Measurements from ENCODE around the gene XRRA1. TPM values are rescaled to one million over a fixed set of nuclear protein-coding genes. Genes with fewer than 3 reads are reported as not detected.

The XRRA1 gene
- total RNA-seq, 2 donors from 2014 or later, result 7.2 to 9.0 TPM

DNA sequence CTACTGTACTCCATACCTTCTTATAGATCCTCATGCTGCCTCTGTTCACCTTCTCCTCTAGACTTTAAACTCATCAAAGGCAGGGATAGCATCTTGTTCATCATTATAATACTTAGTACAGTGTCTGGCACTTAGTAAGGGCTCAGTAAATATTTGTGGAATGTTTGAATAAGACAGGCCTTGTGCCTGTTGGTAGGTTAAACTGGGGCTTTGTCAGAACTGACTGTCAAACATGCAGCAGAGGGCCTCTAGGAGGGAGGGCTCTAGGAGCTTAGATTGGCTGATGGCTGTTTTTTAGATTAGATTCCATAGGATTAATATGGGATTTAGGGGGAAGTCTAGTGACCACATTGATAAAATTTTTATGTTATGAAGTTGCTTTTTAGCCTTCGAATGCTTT is 129.5 kb downstream of the XRRA1 start:
- H3K27ac Mint-ChIP-seq, result peak overlapping the region; percentile 42
- WGBS, 2 experiments (ENCODE audit: insufficient coverage in 1 of 2, insufficient read length in 1 of 2), result 85 to 89% methylated on average over 1 of the region's 1 CpG

GRCh38 chr11:74818283-74818946 is 130.5 kb downstream of the XRRA1 start:
- no peak overlapping the region for H3K4me3 Mint-ChIP-seq
- H3K36me3 Mint-ChIP-seq (ENCODE audit: low read depth), result peaks cover 25% of the 10 kb centered on the region
- no peaks in the 10 kb centered on the region for H3K27me3 Mint-ChIP-seq (ENCODE audit: insufficient read depth)
- TF ChIP-seq, protein P1, sequence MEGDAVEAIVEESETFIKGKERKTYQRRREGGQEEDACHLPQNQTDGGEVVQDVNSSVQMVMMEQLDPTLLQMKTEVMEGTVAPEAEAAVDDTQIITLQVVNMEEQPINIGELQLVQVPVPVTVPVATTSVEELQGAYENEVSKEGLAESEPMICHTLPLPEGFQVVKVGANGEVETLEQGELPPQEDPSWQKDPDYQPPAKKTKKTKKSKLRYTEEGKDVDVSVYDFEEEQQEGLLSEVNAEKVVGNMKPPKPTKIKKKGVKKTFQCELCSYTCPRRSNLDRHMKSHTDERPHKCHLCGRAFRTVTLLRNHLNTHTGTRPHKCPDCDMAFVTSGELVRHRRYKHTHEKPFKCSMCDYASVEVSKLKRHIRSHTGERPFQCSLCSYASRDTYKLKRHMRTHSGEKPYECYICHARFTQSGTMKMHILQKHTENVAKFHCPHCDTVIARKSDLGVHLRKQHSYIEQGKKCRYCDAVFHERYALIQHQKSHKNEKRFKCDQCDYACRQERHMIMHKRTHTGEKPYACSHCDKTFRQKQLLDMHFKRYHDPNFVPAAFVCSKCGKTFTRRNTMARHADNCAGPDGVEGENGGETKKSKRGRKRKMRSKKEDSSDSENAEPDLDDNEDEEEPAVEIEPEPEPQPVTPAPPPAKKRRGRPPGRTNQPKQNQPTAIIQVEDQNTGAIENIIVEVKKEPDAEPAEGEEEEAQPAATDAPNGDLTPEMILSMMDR (conservative IDR thresholded peaks at IDR 0.05), result no peak
- H3K9me3 Mint-ChIP-seq, result peaks cover 3% of the 10 kb centered on the region
- H3K4me1 ChIP-seq (ENCODE audit: control insufficient read depth, insufficient read depth, low read length), result peaks cover 14% of the 10 kb centered on the region
- peaks cover 19% of the 10 kb centered on the region for H3K9me3 ChIP-seq (ENCODE audit: control insufficient read depth, low read length)
- H3K4me1 Mint-ChIP-seq, result peaks cover 48% of the 10 kb centered on the region
- no peaks in the 10 kb centered on the region for H3K27me3 ChIP-seq (ENCODE audit: control insufficient read depth, insufficient read depth, low read length, poor library complexity, severe bottlenecking)
- 63 to 76% methylated on average over 2 to 3 of the region's 3 CpGs for WGBS, 2 experiments (ENCODE audit: insufficient coverage in 1 of 2, insufficient read length in 1 of 2)
- H3K36me3 ChIP-seq (ENCODE audit: control insufficient read depth, insufficient read depth, low read length), result peaks cover 48% of the 10 kb centered on the region
- no peak overlapping the region for H3K27ac ChIP-seq (ENCODE audit: low read depth, low read length)
- no peak overlapping the region for H3K9ac ChIP-seq (ENCODE audit: extremely low read depth, low read length, poor library complexity, severe bottlenecking)
- no peak for DNase-seq
- no peak overlapping the region for H3K4me3 ChIP-seq (ENCODE audit: low read length)
- peak overlapping the region; percentile 29 for H3K27ac Mint-ChIP-seq

More for the DNA sequence above, 129.5 kb downstream of the XRRA1 start:
- Mint-ChIP-seq H3K4me3 (no peak overlapping the region), H3K36me3 (ENCODE audit: low read depth) (peaks cover 35% of the 10 kb centered on the region), H3K9me3 (peaks cover 13% of the 10 kb centered on the region), H3K27me3 (ENCODE audit: insufficient read depth) (no peaks in the 10 kb centered on the region), H3K4me1 (peaks cover 48% of the 10 kb centered on the region)
- H3K27me3 ChIP-seq (ENCODE audit: control insufficient read depth, insufficient read depth, low read length, poor library complexity, severe bottlenecking), result no peaks in the 10 kb centered on the region
- DNase-seq, result no peak
- peaks cover 53% of the 10 kb centered on the region for H3K36me3 ChIP-seq (ENCODE audit: control insufficient read depth, insufficient read depth, low read length)
- H3K9me3 ChIP-seq (ENCODE audit: control insufficient read depth, low read length), result peaks cover 29% of the 10 kb centered on the region
- H3K27ac ChIP-seq (ENCODE audit: low read depth, low read length), result no peak overlapping the region
- TF ChIP-seq, protein P1 (conservative IDR thresholded peaks at IDR 0.05), result no peak
- H3K4me3 ChIP-seq (ENCODE audit: low read length), result peak overlapping the region; percentile 51
- peaks cover 14% of the 10 kb centered on the region for H3K4me1 ChIP-seq (ENCODE audit: control insufficient read depth, insufficient read depth, low read length)
- H3K9ac ChIP-seq (ENCODE audit: extremely low read depth, low read length, poor library complexity, severe bottlenecking), result no peak overlapping the region

- H3K36me3 ChIP-seq (ENCODE audit: control insufficient read depth, insufficient read depth, low read length), result peaks cover 47% of the 10 kb centered on the region
- H3K27ac ChIP-seq (ENCODE audit: low read depth, low read length), result no peak overlapping the region
- H3K27me3 ChIP-seq (ENCODE audit: control insufficient read depth, insufficient read depth, low read length, poor library complexity, severe bottlenecking), result no peaks in the 10 kb centered on the region
- WGBS, 2 experiments (ENCODE audit: insufficient coverage in 1 of 2, insufficient read length in 1 of 2), result 74 to 81% methylated on average over 2 of the region's 2 CpGs
- Mint-ChIP-seq H3K36me3 (ENCODE audit: low read depth) (peaks cover 25% of the 10 kb centered on the region), H3K27me3 (ENCODE audit: insufficient read depth) (no peaks in the 10 kb centered on the region), H3K4me3 (no peak overlapping the region), H3K27ac (peak overlapping the region; percentile 48), H3K4me1 (peaks cover 48% of the 10 kb centered on the region), H3K9me3 (no peaks in the 10 kb centered on the region)
- peak overlapping the region; percentile 58 for H3K4me3 ChIP-seq (ENCODE audit: low read length)
- H3K9ac ChIP-seq (ENCODE audit: extremely low read depth, low read length, poor library complexity, severe bottlenecking), result no peak overlapping the region
- no peak for DNase-seq
- peaks cover 14% of the 10 kb centered on the region for H3K4me1 ChIP-seq (ENCODE audit: control insufficient read depth, insufficient read depth, low read length)
- TF ChIP-seq, protein P1 (conservative IDR thresholded peaks at IDR 0.05), result no peak
- peaks cover 6% of the 10 kb centered on the region for H3K9me3 ChIP-seq (ENCODE audit: control insufficient read depth, low read length)
These were observed 132.2 kb downstream of the XRRA1 start for GRCh38 chr11:74816664-74817063.
